Left hindlimb (tissue), 1 donor: Measurements from ENCODE around the gene HTR2C.
"Not testable (repeated sequence)": the region's sequence is repeated elsewhere in the genome, so short reads cannot be mapped to it uniquely, and the experiment has no call there.

Experiments used
- DNase-seq: peaks from one replicate; pipeline ENCODE4 v3.0.0-alpha.2; 2018

The HTR2C gene

DNA sequence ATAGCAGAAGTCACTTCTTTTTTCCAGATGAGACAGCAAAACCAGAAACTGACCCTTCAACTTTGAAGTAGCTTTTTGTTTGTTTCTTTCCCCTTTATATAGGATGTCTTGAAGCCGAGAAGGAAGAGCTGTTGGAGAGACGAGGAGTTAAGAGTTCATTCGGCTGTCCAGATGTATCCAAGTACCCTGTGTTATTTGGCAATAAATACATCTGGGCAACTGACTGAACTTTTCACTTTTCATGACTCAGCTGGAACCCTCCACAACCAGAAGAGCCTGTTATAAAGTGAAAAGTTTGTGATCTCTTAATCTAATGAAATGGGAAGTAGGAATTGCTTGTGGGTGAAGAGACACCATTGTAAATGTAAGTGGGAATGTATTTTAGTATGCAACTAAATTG, 131.2 kb downstream of the HTR2C start:
- DNase-seq, result no peak

DNA sequence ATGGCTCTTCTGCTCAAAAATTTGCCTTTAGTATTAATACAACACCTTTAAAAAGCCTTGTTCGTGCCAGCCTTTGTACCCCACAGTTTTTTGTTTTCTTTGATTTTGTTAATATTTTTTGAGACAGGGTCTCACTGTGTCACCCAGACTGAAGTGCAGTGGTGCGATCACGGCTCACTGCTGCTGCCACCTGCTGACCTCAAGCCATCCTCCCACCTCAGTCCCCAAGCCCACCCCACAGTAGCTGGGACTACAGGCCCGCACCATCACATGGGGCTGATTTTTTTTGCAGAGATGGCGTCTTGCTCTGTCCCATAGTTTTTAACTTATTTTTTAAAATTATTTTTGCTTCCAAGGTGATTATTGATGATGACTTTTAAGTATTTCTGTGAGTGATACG, 134.0 kb downstream of the HTR2C start:
- DNase-seq, result no peak

DNA sequence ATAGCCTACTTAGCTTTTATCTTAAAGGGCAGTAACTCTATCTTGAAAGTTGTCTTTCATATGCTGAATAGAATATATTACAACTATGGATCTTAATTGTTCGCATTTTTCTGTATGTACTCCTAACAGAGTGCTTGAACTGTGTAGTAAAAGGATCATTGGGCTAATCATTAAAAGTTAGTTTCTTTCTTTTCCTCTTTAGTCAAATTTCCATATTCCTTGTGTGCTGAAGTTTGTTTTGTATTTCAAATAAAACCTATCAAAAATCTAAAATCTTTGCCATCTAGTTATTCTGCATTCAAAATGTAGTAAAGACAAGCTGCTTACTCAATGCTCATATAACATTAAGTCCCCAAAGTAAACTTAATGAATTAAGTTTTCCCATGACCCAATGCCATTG, 182.7 kb downstream of the HTR2C start:
- no peak for DNase-seq

DNA sequence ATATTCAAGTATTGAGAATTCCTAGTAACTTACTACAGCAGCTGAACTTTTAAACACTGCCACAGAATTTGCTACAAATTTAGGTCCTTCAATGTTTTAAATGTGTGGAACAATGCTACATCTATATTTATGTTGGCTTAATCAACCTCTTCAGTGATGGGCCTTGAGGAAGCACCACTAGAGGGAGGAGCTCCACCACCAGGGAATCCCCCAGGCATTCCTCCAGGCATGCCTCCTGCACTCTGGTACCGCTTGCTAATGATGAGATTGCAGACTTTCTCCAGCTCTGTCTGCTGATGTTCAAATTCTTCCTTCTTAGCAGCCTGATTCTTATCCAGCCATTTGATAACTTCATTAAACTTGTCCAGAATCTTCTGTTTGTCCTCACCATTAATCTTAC, 190.8 kb downstream of the HTR2C start:
- DNase-seq, result no peak

DNA sequence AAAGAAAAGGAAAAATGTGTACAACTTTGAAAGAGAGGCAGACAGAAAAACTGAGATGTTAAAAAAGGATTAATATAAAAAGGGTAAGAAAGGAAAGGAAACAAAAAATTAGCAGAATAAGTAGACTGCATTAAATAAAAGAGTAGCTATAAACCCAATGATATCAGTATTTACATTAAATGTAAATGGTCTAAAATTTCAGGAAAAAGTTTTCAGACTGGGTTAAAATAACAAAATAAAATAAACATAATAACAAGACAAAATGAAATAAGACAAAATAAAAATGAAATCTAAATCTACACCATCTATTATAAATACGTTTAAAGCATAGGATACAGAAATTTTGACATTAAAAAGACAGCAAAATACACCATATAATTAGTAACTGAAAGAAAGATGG, 199.0 kb downstream of the HTR2C start:
- DNase-seq, result no peak

DNA sequence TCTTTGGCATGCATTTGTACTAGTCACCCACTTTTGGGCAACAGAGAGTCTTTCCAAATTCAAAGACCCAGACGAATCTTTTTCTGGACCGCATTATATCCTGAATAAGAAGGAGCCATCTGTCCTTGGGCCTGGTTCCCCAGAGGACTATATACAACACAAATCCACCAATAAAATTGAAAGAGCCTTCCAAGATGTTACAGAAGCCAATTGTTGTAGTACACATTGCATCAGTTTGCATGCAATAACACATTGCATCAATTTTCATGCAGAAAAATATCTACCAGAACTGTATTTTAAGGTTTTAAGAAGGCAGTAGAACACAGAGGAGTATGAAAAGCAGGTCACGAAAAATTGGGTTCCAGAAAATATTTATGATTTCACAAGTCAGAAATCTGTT, 203.2 kb downstream of the HTR2C start:
- no peak for DNase-seq

DNA sequence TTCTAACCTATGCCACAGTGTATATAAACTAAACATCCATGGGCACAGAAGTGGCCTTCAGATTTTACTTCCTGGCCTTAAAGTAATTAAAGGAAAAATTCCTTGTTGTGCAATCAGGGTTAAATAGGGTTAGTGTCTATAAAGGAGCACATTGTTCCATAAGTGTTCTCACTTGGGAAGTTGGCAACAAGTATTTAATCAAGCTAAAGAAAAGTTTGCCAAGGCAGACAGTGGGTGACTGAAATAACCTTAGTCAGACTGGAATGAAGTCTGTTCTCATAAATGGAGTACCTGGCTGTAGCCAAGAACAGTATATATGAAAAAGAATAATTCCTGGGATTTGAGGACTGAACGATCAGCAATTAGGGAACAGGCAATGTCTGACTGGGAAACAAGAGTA, 213.6 kb downstream of the HTR2C start:
- no peak for DNase-seq

DNA sequence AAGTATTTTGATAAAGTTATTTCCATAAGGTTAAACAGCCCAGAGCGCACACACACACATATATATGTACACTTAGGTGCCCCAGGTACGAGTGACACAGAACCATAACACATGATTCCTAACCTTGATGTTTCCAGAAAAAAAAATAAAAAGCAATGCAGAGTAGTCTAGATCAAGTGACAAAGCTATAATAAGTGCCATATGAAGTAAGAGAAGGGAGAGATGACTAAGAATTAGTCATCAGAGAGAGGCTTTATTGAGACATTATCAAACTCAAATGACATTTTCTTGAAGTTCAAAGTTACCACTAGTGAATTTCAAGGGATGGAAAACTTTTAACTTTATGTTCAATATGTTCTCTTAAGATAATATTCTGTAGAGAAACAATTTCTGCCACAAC, 215.0 kb downstream of the HTR2C start:
- no peak for DNase-seq

DNA sequence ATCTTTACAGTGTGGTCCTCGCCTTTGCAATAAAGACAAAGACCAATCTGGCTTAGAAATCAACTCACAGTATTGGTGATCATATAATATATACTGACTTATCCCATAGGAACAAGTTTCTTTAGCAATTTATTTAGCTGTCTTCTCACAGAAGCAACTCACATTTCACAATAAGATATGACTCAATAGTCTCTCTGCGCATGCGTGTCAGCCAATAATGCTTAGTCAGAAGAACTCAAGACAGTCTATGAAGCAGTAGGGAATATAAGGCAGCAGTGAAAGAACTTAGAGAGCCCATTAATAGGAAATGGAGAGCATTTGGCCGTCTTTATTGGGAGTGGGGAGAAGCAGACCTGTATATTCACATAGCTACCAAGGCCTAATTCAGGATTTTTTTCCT, 216.8 kb downstream of the HTR2C start:
- DNase-seq, result no peak

DNA sequence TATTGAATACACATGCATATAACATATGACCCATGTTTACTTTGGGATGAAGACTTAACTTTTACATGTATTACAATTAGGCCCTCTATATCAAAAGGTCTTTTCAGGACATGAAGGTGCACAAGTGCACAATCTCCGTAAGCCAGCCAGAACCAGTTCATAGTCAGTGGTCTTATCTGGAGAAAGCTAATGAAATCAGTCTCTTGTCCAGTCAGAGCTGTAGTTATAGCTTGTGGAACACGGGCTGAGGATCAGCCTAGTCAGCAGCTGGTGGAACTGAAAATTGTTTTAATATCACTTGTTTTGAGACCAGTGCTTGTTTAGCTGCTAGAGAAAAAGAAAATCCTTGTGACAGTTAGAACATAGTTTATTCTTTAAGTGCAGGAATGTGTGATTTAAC, 235.6 kb downstream of the HTR2C start:
- no peak for DNase-seq

DNA sequence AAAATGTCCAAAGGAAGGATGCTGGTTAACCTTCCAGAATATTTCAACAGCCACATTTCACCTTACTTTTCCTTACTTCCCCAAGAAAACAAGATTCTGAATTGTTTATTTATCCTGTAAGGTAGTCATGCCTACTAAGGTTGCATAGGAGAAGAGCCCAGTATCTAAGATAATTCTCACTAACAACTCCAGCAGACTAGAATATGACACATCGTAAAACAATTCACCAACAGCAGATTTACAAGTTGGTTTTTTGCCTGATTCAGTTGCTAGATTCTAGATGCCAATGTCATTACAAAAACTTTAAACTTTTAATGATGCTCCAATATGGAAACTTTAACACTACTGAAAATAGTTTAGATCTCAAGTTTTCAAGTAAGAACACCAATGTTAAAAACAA, 257.2 kb downstream of the HTR2C start:
- no peak for DNase-seq

DNA sequence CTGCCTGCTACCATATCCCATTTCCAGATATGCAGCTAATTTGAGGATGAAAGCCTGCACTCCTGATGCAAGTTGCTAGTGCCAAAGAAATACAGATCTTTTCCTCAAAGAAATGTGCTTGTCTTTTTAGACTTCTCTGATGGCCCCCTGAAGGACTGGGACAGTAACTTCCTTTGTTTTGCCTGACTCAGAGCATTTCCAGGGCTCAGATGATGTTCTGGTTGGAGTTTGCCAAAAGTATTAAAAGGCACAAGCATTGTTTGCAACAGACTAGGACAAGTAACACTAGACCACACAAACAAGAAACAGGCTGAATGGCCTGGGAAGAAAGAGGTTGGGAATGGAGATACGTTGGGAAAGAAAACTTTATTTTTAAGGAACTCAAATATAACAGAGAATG, 258.3 kb downstream of the HTR2C start:
- DNase-seq, result no peak

DNA sequence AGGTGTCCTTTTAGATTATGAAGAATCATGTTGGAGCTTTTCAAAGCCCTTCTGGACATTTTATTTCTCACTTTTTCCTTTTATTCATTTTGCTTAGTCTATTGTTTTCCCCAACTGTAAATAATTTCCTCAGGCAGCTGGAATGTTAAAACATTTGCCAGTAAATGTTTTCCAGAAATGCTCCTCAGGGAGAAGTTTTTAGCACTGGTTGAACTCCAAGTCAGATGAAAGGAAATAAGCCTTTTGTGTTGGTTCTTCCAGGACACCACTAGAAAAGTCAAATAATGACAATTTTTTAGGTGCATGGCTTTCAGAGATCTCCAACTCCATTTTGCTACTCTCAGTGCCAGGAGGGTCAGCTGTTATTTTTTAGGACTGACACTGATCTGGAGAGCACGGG, 305.6 kb downstream of the HTR2C start:
- no peak for DNase-seq

DNA sequence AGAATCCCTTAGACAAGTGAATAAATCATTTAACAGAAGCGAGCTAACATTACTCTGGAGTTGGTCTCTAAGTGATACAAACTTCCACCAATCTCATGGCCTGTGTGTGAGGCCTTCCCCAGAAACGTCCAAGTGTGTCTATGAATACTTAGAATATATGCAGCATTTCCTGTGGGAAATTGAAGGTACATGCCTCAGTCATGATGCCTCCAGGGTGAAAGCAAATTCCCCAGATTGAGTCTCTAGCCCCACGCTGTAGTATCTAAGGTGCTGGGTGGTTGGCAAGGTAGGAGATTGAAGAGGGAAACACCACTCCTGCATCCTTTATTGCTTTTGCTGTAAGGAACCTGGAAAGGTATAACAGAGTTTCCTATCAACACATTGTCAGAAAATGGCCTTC, 319.7 kb downstream of the HTR2C start:
- DNase-seq, result no peak

DNA sequence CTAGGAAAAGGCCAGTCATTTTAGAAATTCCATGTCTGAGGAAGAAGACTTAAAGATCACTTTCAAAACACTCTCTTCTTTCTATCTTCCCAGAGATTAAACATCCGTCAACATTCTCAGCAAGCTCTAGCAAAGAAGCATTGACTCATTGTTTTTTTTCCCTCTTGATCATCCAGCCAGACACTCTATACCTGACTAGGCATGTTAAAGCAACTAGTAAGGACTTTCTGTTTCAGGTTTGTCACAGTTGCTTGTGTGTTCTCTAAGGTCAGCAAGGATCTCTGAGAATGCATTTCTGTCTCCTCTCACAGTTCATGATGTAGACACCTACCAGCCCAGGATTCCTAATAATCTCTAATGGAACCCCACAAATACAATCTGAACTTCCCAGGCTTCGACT, 321.4 kb downstream of the HTR2C start:
- DNase-seq, result no peak

DNA sequence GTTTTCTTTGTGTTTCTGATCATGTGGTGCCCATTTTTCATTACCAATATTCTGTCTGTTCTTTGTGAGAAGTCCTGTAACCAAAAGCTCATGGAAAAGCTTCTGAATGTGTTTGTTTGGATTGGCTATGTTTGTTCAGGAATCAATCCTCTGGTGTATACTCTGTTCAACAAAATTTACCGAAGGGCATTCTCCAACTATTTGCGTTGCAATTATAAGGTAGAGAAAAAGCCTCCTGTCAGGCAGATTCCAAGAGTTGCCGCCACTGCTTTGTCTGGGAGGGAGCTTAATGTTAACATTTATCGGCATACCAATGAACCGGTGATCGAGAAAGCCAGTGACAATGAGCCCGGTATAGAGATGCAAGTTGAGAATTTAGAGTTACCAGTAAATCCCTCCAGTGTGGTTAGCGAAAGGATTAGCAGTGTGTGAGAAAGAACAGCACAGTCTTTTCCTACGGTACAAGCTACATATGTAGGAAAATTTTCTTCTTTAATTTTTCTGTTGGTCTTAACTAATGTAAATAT, 323.2 kb downstream of the HTR2C start:
- no peak for DNase-seq

DNA sequence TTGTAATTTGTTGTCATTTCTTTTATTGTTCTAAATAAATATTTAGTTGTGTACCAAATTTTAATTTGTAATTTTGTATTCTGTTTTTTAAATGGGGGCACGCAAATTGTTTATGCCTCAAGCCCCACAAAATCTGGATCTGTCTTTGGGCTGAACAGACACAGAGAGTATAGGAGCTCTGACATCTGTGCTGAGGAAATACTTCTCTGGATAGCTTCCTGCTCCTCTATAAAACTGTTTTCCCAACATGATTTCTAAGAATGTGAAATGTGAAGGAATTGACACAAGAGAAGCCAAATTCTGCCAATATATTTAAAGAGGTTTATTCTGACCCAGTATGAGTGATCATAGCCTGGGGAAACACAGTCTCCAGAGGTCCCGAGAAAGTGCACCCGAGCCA, 340.5 kb downstream of the HTR2C start:
- DNase-seq, result no peak

DNA sequence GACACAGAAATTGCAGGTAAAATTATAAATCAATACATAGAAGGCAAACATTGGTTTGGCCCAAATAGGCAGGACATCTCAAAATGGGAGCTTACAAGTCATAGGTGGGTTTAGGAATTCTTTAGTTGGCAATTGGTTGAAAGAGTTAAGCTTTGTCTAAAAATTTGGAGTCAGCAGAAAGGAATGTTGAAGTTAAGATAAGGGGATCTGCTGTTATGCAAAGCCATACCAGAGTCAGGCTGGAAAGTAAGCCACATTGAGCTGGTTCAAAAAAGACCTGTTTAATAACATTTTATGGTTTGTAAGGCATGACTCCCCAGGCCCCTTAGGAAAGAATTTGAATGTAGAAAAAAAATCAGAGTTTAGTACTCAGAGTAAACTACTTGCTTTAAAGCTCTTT, 341.0 kb downstream of the HTR2C start:
- DNase-seq, result no peak

DNA sequence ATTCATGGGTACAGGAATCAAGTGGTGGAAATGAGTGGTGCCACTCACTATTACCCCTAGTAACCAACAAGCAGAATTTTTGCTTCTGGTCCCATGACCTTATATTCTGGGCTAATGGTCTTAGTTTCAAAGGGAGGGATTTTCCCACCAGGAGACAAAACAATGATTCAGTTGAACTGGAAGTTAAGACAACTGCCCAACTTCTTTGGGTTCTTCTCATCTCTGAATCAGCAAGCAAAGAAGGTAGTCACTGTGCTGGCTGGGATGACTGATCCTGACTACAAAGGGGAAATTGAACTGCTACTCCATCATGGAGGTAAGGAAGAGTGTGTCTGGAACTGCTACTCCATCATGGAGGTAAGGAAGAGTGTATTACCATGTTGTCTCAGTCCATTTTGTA, 346.3 kb downstream of the HTR2C start:
- DNase-seq, result no peak

DNA sequence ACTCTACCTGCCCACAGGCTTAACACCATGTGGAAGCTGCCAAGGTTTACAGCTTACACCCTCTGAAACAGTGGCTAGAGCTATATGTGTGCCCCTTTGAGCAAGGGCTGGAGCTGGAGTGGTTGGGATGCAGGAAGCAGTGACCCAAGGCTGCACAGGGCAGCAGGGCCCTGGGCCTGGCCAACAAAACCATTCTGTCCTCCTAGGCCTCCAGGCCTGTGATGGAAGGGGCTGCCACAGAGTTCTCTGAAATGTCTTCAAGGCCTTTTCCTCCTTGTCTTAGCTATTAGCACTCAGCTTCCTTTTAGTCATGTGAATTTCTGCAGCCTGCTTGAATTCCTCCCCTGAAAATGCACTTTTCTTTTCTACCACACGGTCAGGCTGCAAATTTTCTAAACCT, 348.7 kb downstream of the HTR2C start:
- DNase-seq, result no peak

DNA sequence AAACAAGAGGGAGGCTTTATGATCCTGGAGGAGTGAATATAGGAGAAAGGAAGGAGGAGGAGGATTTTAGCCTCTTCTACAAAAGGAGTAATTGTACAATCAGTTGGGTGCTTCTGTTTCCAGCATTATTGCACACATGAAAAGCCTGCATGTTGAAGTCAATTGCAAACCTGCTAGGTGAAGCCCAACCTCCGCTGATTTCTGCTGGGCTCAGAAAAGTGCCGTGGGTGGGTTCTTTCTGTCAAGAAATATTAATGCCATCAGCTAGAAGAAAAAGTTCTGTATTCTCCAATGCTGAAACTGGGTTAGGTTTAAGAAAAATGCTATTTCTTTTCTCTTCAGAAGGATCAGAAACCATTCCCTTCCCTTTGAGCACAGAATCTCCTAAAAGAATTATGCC, 349.4 kb downstream of the HTR2C start:
- not testable (repeated sequence) for DNase-seq

DNA sequence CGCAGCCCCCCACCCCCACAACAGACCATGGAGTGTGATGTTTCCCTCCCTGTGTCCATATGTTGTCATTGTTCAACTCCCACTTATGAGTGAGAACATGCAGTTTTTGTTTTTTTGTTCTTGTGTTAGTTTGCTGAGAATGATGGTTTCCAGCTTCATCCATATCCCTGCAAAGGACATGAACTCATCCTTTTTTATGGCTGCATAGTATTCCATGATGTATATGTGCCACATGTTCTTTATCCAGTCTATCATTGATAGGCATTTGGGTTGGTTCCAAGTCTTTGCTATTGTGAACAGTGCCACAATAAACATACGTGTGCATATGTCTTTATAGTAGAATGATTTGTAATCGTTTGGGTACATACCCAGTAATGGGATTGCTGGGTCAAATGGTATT, 353.2 kb downstream of the HTR2C start:
- not testable (repeated sequence) for DNase-seq

DNA sequence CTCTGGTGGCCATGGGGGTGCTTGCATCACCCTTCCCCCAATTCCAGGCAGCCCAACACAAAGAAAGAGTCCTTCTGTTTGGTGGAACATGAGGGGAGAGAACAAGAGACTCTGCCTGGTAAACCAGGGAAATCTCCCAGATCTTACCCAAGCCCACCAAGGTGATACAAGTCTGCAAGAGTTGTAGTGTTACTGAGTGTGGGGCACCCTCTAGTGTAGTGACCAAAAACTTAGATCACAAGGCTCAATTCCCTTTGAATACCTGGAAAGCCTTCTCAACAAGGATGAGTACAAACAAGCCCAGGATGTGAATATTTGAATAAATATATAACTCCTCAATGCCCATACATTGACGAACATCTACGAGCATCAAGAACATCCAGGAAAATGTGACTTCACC, 368.8 kb downstream of the HTR2C start:
- DNase-seq, result no peak
